Kidney (tissue), 14 donors: ENCODE measurements around the gene ULK4. TPM values are rescaled to one million over a fixed set of nuclear protein-coding genes. Genes with fewer than 3 reads are reported as not detected.

Experiments used
- DNase-seq, 5 donors: peaks; one replicate each; pipeline ENCODE4 v3.0.0-alpha.2; 2013 to 2020
- FAIRE-seq: peaks from 2 replicates; lab custom pipeline; 2012; peaks lifted over from hg19 to GRCh38; lab: Jason Lieb, UNC
- H3K27ac ChIP-seq, 2 donors: one replicate each; pipeline ENCODE4 v1.7.0; 2013; ENCODE audit warnings: low read depth in 2 of 2, low read length in 2 of 2, inconsistent platforms in 1 of 2
- H3K27me3 ChIP-seq: one replicate; pipeline ENCODE4 v1.7.1; 2013; ENCODE audit warnings: low read length, inconsistent platforms; ENCODE audit not compliant: control insufficient read depth, insufficient read depth
- H3K36me3 ChIP-seq, 3 donors: one replicate each; pipeline versions ENCODE4 v1.7.0 to v1.7.1; 2013; ENCODE audit warnings: low read length in 3 of 3, control low read depth in 1 of 3, inconsistent platforms in 1 of 3; ENCODE audit not compliant: insufficient read depth in 3 of 3, control insufficient read depth in 2 of 3
- H3K4me1 ChIP-seq, 3 donors: one replicate each; pipeline versions ENCODE4 v1.7.0 to v1.7.1; 2013; ENCODE audit warnings: low read length in 3 of 3, inconsistent platforms in 1 of 3, low read depth in 1 of 3; ENCODE audit not compliant: control insufficient read depth in 2 of 3, insufficient read depth in 2 of 3
- H3K4me3 ChIP-seq, 3 donors: one replicate each; pipeline versions ENCODE4 v1.7.0 to v1.8.1; 2013; ENCODE audit warnings: low read length in 3 of 3, control low read depth in 1 of 3, inconsistent platforms in 1 of 3
- H3K9ac ChIP-seq, 3 donors: one replicate each; pipeline versions ENCODE4 v1.7.0 to v1.7.1; 2013; ENCODE audit warnings: low read length in 3 of 3, control low read depth in 1 of 3, inconsistent platforms in 1 of 3
- H3K9me3 ChIP-seq, 3 donors: one replicate each; pipeline versions ENCODE4 v1.7.0 to v1.7.1; 2013; ENCODE audit warnings: low read length in 3 of 3, control low read depth in 1 of 3, inconsistent platforms in 1 of 3; ENCODE audit not compliant: control insufficient read depth in 2 of 3, insufficient read depth in 1 of 3
- intact Hi-C: fragments of 100-400 bp; cut with DNase I; formaldehyde crosslinking; loops from one replicate; pipeline ENCODE4 v1.11.1; 2022
- polyA plus RNA-seq: library from polyadenylated mRNA; stranded (reverse); fragments of 350-450 nt; fragmentation: Illumina TruSeq; extraction: RNeasy Lipid Tissue Mini Kit (QIAGEN cat#74804); gene quantifications from one replicate; pipeline ENCODE4 v1.2.3, GENCODE V29; 2014; ENCODE audit warnings: low read depth, low replicate concordance; ENCODE audit not compliant: insufficient read depth
- total RNA-seq: library from RNA; stranded (reverse); fragmentation: NEBNext Ultra II Directional; extraction: Animal tissue kit (Norgen Biotek cat#: 25700); gene quantifications from one replicate; pipeline ENCODE4 v1.2.1, GENCODE V29; 2021
- TF ChIP-seq, protein P1 (sequence below): IDR thresholded peaks from 3 replicates; pipeline ENCODE4 v1.5.1; 2012; ENCODE audit warnings: mild to moderate bottlenecking, moderate library complexity, borderline replicate concordance; ENCODE audit not compliant: insufficient read depth; ENCODE audit errors: extremely low read depth
- donor health status: control.
- donor health status: control.
- donor health status: control.
- donor health status: control.
- donor health status: control.
- donor health status: DM: yes; HTN: yes; CAD: no.
- donor health status: Normal renal cell carcinoma (clear cell type).

ULK4 gene
- total and polyA plus RNA-seq, 2 donors from 2014 or later, result 4.6 to 20.5 TPM

GRCh38 chr3:41205591-41205990, 756.3 kb downstream of the ULK4 start:
- peaks cover 13 to 43% (median 17%) of the 10 kb centered on the region in 3 donors for H3K4me1 ChIP-seq

GRCh38 chr3:41204369-41204768, 757.5 kb downstream of the ULK4 start:
- no peak overlapping the region for H3K9ac ChIP-seq
- no peak for FAIRE-seq
- no peaks in the 10 kb centered on the region for H3K27me3 ChIP-seq
- no peaks in the 10 kb centered on the region for H3K9me3 ChIP-seq
- TF ChIP-seq, protein P1, sequence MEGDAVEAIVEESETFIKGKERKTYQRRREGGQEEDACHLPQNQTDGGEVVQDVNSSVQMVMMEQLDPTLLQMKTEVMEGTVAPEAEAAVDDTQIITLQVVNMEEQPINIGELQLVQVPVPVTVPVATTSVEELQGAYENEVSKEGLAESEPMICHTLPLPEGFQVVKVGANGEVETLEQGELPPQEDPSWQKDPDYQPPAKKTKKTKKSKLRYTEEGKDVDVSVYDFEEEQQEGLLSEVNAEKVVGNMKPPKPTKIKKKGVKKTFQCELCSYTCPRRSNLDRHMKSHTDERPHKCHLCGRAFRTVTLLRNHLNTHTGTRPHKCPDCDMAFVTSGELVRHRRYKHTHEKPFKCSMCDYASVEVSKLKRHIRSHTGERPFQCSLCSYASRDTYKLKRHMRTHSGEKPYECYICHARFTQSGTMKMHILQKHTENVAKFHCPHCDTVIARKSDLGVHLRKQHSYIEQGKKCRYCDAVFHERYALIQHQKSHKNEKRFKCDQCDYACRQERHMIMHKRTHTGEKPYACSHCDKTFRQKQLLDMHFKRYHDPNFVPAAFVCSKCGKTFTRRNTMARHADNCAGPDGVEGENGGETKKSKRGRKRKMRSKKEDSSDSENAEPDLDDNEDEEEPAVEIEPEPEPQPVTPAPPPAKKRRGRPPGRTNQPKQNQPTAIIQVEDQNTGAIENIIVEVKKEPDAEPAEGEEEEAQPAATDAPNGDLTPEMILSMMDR, result no peak
- H3K4me3 ChIP-seq, result no peak overlapping the region
- no peak for DNase-seq
- intact Hi-C loops, result no loop called here
- H3K36me3 ChIP-seq, result no peaks in the 10 kb centered on the region
- no peak overlapping the region for H3K27ac ChIP-seq
- H3K4me1 ChIP-seq, result peaks cover 13 to 43% (median 17%) of the 10 kb centered on the region in 3 donors

More at GRCh38 chr3:41205591-41205990, 756.3 kb downstream of the ULK4 start:
- intact Hi-C loops, result no loop called here
- TF ChIP-seq, protein P1, result no peak
- Histone ChIP-seq H3K27ac (no peak overlapping the region), H3K36me3 (no peaks in the 10 kb centered on the region), H3K9ac (no peak overlapping the region), H3K4me3 (no peak overlapping the region), H3K27me3 (no peaks in the 10 kb centered on the region), H3K9me3 (no peaks in the 10 kb centered on the region)
- FAIRE-seq (no peak), DNase-seq (no peak)

DNA sequence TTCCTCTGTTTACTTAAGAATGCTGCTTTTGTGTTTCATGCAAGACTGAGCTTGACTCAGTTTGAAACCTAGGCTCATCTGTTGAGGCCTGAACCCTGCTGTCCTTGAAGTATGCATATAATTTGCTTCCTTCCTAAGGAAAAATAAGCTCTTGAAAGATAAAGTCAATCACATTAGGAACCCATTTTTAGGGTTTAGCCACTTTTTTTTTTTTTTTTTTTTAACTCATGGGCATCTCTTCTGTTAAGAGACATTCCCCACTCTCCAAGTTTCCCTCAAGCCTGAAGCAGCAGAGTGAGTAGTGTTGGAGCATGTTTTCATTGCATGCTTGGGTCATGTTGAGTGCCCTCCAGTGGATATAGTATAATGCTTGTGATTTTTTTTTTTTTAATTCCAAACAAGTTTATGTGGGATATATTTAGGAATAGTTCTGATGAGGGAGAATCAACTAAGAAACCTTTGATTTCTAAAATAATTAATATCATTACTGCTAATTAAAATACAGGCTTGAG, 759.0 kb downstream of the ULK4 start:
- H3K36me3 ChIP-seq, result no peaks in the 10 kb centered on the region
- no peak overlapping the region for H3K9ac ChIP-seq
- H3K27me3 ChIP-seq, result peaks cover 3% of the 10 kb centered on the region
- FAIRE-seq (peak; percentile 60), DNase-seq (peak in 2 of 5 donors; percentile 69 to 83)
- H3K4me3 ChIP-seq, result peak overlapping the region in 2 of 3 donors; percentile 92 to 99
- H3K9me3 ChIP-seq, result no peaks in the 10 kb centered on the region
- intact Hi-C loops, result no loop called here
- TF ChIP-seq, protein P1, result peak; percentile 33
- H3K4me1 ChIP-seq, result peaks cover 13 to 43% (median 14%) of the 10 kb centered on the region in 3 donors
- peak overlapping the region in 1 of 2 donors; percentile 48 for H3K27ac ChIP-seq
